ENCODE data around the gene VCL.
"Not testable (repeated sequence)": the region's sequence is repeated elsewhere in the genome, so short reads cannot be mapped to it uniquely, and the experiment has no call there.

Gene VCL

GRCh38 chr10:74133923-74134820 lies 136.3 kb downstream of the VCL start:
- no peak overlapping the region for H3K4me3 Mint-ChIP-seq
- no peak overlapping the region for H3K27ac Mint-ChIP-seq
- TF ChIP-seq CTCF (IDR thresholded peaks at IDR 0.05; ENCODE audit: unreplicated experiment in 3 of 3) = no peak
- H3K27me3 Mint-ChIP-seq (ENCODE audit: low read depth) = no peaks in the 10 kb centered on the region
- no peaks in the 10 kb centered on the region for H3K9me3 Mint-ChIP-seq
- H3K36me3 Mint-ChIP-seq (ENCODE audit: low read depth) = peaks cover 68% of the 10 kb centered on the region
- H3K4me1 Mint-ChIP-seq = no peaks in the 10 kb centered on the region

GRCh38 chr10:74135452-74135851 lies 137.5 kb downstream of the VCL start:
- H3K36me3 Mint-ChIP-seq (ENCODE audit: low read depth) = peaks cover 66% of the 10 kb centered on the region
- H3K9me3 Mint-ChIP-seq = no peaks in the 10 kb centered on the region

GRCh38 chr10:74137992-74138391 lies 140.1 kb downstream of the VCL start:
- Mint-ChIP-seq H3K27me3 (ENCODE audit: low read depth) (no peaks in the 10 kb centered on the region), H3K9me3 (no peaks in the 10 kb centered on the region), H3K27ac (no peak overlapping the region), H3K36me3 (ENCODE audit: low read depth) (peaks cover 60% of the 10 kb centered on the region), H3K4me3 (no peak overlapping the region), H3K4me1 (no peaks in the 10 kb centered on the region)
- no peak for TF ChIP-seq CTCF (IDR thresholded peaks at IDR 0.05; ENCODE audit: unreplicated experiment in 3 of 3)

More at GRCh38 chr10:74135452-74135851, 137.5 kb downstream of the VCL start:
- Mint-ChIP-seq H3K4me1 (no peaks in the 10 kb centered on the region), H3K4me3 (no peak overlapping the region), H3K27ac (no peak overlapping the region), H3K27me3 (ENCODE audit: low read depth) (no peaks in the 10 kb centered on the region)
- TF ChIP-seq CTCF (IDR thresholded peaks at IDR 0.05; ENCODE audit: unreplicated experiment in 3 of 3) = no peak

GRCh38 chr10:74138596-74138995 lies 140.7 kb downstream of the VCL start:
- not testable (repeated sequence) for H3K27me3 Mint-ChIP-seq (ENCODE audit: low read depth); H3K4me1 Mint-ChIP-seq; H3K9me3 Mint-ChIP-seq; H3K4me3 Mint-ChIP-seq; H3K27ac Mint-ChIP-seq
- H3K36me3 Mint-ChIP-seq (ENCODE audit: low read depth) = peaks cover 55% of the 10 kb centered on the region

- no peaks in the 10 kb centered on the region for H3K27me3 Mint-ChIP-seq (ENCODE audit: low read depth)
- peaks cover 3% of the 10 kb centered on the region for H3K4me1 Mint-ChIP-seq
- H3K36me3 Mint-ChIP-seq (ENCODE audit: low read depth) = peaks cover 43% of the 10 kb centered on the region
- no peaks in the 10 kb centered on the region for H3K9me3 Mint-ChIP-seq
- no peak overlapping the region for H3K4me3 Mint-ChIP-seq
- no peak for TF ChIP-seq CTCF (IDR thresholded peaks at IDR 0.05; ENCODE audit: unreplicated experiment in 3 of 3)
- H3K27ac Mint-ChIP-seq = no peak overlapping the region
These were observed 142.1 kb downstream of the VCL start for GRCh38 chr10:74139981-74140380.

- peaks cover 39% of the 10 kb centered on the region for H3K36me3 Mint-ChIP-seq (ENCODE audit: low read depth)
- H3K27me3 Mint-ChIP-seq (ENCODE audit: low read depth) = no peaks in the 10 kb centered on the region
- no peak for TF ChIP-seq CTCF (IDR thresholded peaks at IDR 0.05; ENCODE audit: unreplicated experiment in 3 of 3)
- peaks cover 8% of the 10 kb centered on the region for H3K4me1 Mint-ChIP-seq
- no peaks in the 10 kb centered on the region for H3K9me3 Mint-ChIP-seq
- no peak overlapping the region for H3K27ac Mint-ChIP-seq
- H3K4me3 Mint-ChIP-seq = no peak overlapping the region
These were observed 142.6 kb downstream of the VCL start for GRCh38 chr10:74140553-74140952.
